HG03196 (cell line): ENCODE results near the gene WWC2.

ENCODE experiments used
- ATAC-seq: cut with Tn5 transposase; IDR thresholded peaks from one replicate; pipeline ENCODE4 v1.9.1; 2021; ENCODE audit not compliant: unreplicated experiment

WWC2 gene

GRCh38 chr4:183348706-183349659 is 249.9 kb downstream of the WWC2 start:
- no peak for ATAC-seq

GRCh38 chr4:183349673-183350072 is 250.6 kb downstream of the WWC2 start:
- ATAC-seq, result no peak

- ATAC-seq, result no peak
Measured at GRCh38 chr4:183350317-183351071, 251.4 kb downstream of the WWC2 start.

- ATAC-seq, result no peak
Measured at GRCh38 chr4:183352546-183352945, 253.5 kb downstream of the WWC2 start.

- no peak for ATAC-seq
Measured at GRCh38 chr4:183353557-183353956, 254.5 kb downstream of the WWC2 start.

GRCh38 chr4:183354219-183354618 is 255.2 kb downstream of the WWC2 start:
- no peak for ATAC-seq

GRCh38 chr4:183355405-183355804 is 256.3 kb downstream of the WWC2 start:
- ATAC-seq, result no peak

GRCh38 chr4:183356173-183356830 is 257.2 kb downstream of the WWC2 start:
- ATAC-seq, result no peak

GRCh38 chr4:183356931-183357675 is 258.0 kb downstream of the WWC2 start:
- no peak for ATAC-seq

GRCh38 chr4:183358215-183358755 is 259.2 kb downstream of the WWC2 start:
- ATAC-seq, result no peak

- no peak for ATAC-seq
Measured at GRCh38 chr4:183360161-183360919, 261.3 kb downstream of the WWC2 start.

- ATAC-seq, result no peak
Measured at GRCh38 chr4:183362036-183362435, 263.0 kb downstream of the WWC2 start.

GRCh38 chr4:183362916-183363542 is 264.0 kb downstream of the WWC2 start:
- ATAC-seq, result no peak

GRCh38 chr4:183364025-183364424 is 265.0 kb downstream of the WWC2 start:
- no peak for ATAC-seq

GRCh38 chr4:183366206-183366835 is 267.3 kb downstream of the WWC2 start:
- ATAC-seq, result no peak

- no peak for ATAC-seq
Measured at GRCh38 chr4:183369073-183369472, 270.0 kb downstream of the WWC2 start.
